ENCODE data around the gene ZNF581.

ZNF581 gene

DNA sequence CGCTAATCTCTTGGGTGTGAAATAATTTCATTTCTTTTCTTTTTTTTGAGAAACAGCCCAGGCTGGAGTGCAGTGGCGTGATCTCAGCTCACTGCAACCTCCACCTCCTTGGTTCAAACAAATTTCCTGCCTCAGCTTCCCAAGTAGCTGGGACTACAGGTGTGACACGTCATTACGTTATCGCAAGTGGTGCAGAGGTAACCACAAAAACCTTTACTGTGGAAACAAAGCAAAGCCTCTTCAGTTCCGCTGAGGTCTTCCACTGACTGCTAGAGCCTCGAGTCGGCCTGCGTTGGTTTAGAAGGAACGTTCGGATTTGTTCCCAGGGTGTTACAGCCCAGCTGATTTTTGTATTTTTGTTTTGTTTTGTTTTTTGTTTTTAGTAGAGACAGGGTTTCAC, 17.1 kb upstream of the ZNF581 start:
- DNase-seq (ENCODE audit: low spot score), result no peak

GRCh38 chr19:55632463-55632834, 11.0 kb upstream of the ZNF581 start:
- no peak for DNase-seq (ENCODE audit: low spot score)

DNA sequence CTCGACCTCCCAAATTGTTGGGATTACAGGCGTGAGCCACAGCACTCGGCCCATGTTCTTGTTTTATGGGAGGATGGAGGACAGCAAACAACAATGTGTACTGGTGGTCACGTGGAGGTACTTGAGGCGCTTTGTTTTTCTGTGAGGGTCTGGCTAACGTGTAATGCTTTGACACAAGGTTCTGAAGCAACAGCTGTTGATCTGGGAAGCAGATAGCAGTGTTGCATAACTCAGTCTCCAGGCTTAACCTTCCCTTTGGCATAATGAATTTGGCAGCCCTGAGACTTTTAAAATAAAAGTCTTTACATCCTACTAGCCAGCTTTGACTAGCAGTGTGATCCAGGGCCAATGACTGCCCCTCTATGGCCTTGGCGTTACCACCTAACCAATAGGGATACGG, 9.6 kb upstream of the ZNF581 start:
- DNase-seq (ENCODE audit: low spot score), result no peak

DNA sequence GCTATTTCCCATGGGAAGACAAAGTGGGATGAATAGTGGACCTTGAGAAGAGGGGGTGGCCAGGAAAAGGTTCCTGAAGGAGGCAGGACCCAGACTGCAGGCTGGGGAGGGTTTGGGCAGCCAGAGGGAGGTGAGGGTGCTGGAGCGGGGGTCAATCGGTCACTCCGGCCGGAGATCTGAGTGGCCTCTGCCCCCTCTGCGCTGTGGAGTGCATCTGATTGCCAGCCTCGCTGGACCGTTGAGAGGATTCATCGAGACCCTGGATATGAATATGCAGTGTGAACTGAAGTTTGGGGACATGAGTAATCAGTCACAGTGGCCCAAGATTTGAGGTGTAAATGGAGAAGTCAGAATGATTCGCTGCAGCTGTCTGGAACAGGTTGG, 8.1 kb upstream of the ZNF581 start:
- no peak for DNase-seq (ENCODE audit: low spot score)

- DNase-seq (ENCODE audit: low spot score), result no peak
These were observed 7.5 kb upstream of the ZNF581 start for GRCh38 chr19:55635856-55636440.

- no peak for DNase-seq (ENCODE audit: low spot score)
These were observed 6.7 kb upstream of the ZNF581 start for GRCh38 chr19:55636723-55637122.

DNA sequence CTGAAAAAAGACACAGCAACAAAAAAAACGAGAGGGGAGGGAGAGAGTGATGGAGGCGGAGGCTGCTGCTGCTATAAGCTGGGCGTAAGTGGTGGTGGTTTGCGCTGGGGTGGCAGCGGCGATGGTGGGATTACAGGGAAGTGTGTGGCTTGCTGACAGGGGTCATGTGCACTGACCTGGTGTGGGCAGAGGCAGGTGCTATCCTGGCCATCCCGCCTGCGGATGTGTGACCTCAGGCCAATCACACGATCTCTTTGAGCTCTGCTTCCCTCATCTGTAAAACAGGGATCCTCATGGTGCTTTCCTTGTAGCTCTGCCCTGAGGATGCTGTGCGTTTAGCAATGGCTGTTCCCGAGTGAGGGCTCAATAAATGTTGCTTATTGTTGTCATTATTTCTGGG, 5.9 kb upstream of the ZNF581 start:
- no peak for DNase-seq (ENCODE audit: low spot score)

GRCh38 chr19:55638864-55639359, 4.5 kb upstream of the ZNF581 start:
- DNase-seq (ENCODE audit: low spot score), result no peak

DNA sequence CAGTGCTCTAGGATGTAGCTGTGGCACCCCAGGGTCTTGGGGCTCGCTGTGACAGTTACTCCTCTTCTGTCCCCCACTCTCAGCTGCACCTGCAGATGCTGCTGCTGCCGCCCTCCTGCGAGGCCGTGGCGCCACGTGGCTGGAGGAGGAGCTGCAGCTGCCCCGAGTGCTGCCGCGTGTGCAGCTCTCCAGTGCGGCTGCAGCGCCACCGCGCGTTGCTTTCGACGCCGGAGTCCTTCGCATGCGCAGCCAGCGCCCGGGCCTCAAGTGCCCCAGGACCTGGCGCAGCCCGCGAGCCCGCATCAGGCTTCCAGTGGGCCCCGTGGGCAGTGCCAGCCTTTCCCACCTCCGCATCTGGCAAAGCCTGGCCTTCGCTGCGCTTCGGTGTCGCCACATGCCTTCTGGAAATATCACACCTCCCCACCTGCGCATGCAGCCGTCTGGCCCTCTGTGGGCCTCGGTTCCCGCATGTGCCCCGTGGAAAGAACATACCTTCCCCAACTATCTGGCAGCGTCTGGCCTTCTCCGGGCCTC, 3.3 kb upstream of the ZNF581 start:
- peak; percentile 82 for DNase-seq (ENCODE audit: low spot score)

GRCh38 chr19:55640577-55641425, 2.6 kb upstream of the ZNF581 start, which contains the start of gene ZNF580:
ZNF580 (plus strand) TSS chr19:55641002; CDS start chr19:55642509, 1,507 bp downstream.
- no peak for DNase-seq (ENCODE audit: low spot score)

- no peak for DNase-seq (ENCODE audit: low spot score)
These were observed 1.9 kb upstream of the ZNF581 start for GRCh38 chr19:55641426-55642152.

- DNase-seq (ENCODE audit: low spot score), result no peak
These were observed 1.1 kb upstream of the ZNF581 start for GRCh38 chr19:55642153-55643002.

DNA sequence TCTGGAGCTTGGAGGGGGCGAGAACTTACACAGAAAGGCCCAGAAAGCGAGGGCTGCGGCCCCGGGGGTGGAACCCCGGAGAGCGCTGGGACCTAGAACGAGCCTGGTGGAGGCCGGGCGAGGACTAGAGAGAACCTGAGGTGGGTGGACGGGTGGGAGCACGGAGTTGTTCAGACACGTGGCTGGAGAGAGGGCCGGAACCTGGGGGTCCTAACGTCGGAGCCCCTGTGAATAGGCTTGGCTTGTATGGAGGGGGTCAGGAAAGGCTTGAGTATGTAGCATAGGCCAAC, 383 bp downstream of the ZNF581 start:
- no peak for DNase-seq (ENCODE audit: low spot score)

DNA sequence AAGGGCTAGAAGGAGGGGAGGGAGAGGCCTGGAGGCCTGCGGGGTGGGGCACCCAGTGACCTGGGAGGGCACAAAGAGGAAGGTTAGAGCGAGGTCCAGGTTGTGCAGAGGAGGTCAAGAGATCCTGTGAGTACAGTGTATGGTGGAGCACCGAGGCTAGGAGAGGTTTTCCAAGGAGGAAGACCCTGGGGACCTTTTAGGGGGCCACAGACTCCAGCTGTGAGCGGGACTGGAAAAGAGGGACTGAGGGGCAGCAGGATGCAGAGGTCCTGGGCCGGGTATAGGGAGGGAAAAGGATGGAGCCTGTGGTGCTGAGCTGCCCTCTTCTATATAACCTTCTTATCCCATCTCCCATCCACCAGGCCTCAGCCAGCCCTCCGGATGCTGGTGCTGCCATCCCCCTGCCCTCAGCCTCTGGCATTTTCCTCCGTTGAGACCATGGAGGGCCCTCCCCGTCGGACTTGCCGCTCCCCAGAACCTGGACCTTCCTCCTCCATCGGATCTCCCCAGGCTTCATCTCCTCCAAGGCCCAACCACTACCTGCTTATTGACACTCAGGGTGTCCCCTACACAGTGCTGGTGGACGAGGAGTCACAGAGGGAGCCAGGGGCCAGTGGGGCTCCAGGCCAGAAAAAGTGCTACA, 863 bp downstream of the ZNF581 start:
- DNase-seq (ENCODE audit: low spot score), result no peak

DNA sequence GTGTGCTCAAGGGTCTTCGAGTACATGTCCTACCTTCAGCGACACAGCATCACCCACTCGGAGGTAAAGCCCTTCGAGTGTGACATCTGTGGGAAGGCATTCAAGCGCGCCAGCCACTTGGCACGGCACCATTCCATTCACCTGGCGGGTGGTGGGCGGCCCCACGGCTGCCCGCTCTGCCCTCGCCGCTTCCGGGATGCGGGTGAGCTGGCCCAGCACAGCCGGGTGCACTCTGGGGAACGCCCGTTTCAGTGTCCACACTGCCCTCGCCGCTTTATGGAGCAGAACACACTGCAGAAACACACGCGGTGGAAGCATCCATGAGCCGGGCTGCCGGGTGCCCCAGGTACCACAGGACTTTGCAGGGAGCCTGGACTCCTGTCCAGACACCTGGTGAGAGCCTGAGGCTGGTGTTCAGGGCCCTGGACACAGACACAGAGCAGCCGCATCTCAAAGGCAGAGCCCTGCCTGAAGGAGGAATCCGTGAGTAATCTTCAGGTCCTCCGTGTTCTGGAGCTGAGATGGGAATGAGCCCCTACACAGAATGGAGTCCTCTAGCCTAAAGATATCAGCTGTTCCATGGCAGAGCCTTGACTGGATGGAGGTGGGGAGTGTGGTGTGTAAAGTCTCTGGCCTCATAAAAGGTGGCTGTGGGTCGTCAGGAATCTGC, 1.5 kb downstream of the ZNF581 start:
- no peak for DNase-seq (ENCODE audit: low spot score)

- DNase-seq (ENCODE audit: low spot score), result no peak
These were observed 2.0 kb downstream of the ZNF581 start for GRCh38 chr19:55645512-55645881.

GRCh38 chr19:55646889-55647731, 3.7 kb downstream of the ZNF581 start:
- no peak for DNase-seq (ENCODE audit: low spot score)

DNA sequence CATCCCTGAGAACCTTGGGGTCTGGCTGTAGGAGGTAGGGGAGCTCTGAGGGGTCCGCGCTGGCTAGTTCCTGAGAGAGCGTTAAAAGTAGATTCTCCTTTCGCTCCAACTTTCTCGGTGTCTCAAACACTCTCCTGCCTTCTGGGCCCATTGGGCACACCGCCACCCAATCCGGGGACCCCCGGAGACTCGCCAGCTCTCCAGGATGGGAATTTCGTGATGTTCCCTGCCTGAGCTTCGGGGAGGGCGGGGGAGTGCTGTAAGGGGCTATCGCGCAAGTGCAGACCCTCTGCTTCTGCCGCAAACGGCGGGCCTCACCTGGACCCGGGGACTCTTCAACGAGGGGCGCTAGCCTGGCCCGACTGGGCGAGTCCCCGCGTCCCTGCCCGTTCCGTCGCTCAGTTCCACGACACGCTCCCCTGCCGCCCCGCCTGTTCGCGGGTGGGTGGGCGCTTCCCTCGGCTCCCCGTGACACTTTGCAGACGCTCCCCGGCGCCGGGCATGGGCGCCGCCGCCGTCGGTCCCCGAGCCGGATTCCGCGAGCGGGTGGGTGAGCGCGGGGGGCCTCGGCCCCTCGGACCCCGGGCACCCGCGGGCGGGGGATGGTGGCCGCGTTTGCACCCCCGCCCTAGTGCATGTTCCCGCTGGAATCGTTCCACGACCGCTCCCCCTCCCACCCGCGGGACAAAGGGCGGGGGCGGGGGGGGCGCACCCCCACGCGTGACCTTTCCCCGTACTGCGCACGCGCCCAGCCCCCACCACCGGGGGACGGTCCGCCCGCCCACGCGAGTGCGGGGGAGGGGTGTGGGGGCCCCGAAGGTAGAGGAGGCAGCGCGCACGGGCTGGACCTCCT, 4.5 kb downstream of the ZNF581 start, which contains the start of gene CCDC106:
Gene CCDC106 (plus strand): TSS at position 481 of the 853 bp plus-strand sequence. CDS start 835 bp downstream, outside the sequence.
- no peak for DNase-seq (ENCODE audit: low spot score)
